ENCODE results near the gene SHANK1.

DNA sequence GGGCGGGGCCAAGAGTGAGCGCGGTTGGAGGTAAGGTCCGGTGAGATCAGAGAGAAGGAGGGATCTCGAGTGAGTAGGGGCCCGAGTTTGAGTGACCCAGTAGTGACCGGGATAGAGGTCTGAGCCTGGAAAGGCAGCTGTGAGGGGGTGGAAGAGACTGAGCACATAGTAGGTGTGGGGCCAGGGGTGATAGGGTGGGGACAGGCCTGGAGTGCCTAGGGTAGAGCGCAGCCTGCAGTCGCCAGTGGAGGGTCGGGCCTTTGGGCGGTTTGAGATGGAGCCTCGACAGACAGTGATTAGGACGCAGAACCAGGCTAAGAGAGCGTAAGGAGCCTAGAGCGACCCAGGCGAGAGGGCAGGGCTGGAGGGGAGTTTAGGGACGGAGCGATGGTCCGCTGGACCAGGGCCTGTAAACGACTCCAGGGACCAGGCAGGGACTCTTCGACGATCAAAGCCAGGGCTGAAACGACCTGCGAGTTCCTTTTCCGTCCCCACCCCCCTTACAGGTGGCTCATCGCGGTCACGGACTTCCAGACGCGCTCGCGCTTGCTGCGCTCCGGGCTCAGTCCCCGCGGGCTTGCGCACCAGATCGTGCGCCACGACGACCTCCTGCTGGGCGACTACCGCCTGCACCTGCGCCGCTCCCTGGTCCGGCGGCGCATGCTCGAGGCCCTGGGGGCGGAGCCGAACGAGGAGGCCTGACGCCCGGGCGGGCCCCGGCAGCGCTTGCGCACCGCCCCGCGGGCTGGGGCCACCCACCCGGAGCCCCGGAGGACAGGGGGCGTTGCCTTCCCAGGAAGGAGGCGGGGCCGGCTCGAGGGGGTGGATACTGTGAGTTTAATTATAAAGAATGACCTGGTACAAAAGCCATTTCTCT lies 60.9 kb downstream of the SHANK1 start:
- TF ChIP-seq EZH2 (IDR thresholded peaks at IDR 0.05; ENCODE audit: borderline replicate concordance, low read length): no peak
- TF ChIP-seq, protein P1, sequence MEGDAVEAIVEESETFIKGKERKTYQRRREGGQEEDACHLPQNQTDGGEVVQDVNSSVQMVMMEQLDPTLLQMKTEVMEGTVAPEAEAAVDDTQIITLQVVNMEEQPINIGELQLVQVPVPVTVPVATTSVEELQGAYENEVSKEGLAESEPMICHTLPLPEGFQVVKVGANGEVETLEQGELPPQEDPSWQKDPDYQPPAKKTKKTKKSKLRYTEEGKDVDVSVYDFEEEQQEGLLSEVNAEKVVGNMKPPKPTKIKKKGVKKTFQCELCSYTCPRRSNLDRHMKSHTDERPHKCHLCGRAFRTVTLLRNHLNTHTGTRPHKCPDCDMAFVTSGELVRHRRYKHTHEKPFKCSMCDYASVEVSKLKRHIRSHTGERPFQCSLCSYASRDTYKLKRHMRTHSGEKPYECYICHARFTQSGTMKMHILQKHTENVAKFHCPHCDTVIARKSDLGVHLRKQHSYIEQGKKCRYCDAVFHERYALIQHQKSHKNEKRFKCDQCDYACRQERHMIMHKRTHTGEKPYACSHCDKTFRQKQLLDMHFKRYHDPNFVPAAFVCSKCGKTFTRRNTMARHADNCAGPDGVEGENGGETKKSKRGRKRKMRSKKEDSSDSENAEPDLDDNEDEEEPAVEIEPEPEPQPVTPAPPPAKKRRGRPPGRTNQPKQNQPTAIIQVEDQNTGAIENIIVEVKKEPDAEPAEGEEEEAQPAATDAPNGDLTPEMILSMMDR (IDR thresholded peaks at IDR 0.05; ENCODE audit: low read length): no peak

Measured in OCI-LY1 (cell line).